ENCODE results near the gene OPA1. TPM values are rescaled to one million over a fixed set of nuclear protein-coding genes. Genes with fewer than 3 reads are reported as not detected.

Gene OPA1
- total RNA-seq, 4 donors from 2014 or later = 42.2 to 56.1 (median 47.2) TPM

- WGBS = 74% methylated on average over 6 of the region's 6 CpGs
- Histone ChIP-seq H3K4me1 (no peaks in the 10 kb centered on the region), H3K4me3 (no peak overlapping the region), H3K36me3 (no peaks in the 10 kb centered on the region), H3K27ac (replicated peaks in 1 of 4) (no peak overlapping the region), H3K9me3 (no peaks in the 10 kb centered on the region), H3K27me3 (no peaks in the 10 kb centered on the region)
- TF ChIP-seq POLR2A (IDR thresholded peaks at IDR 0.05; ENCODE audit: low read depth) (no peak), CTCF (IDR thresholded peaks at IDR 0.05) (no peak), POLR2AphosphoS5 (IDR thresholded peaks at IDR 0.05) (no peak), EP300 (IDR thresholded peaks at IDR 0.05) (no peak)
- peak; percentile 79 for DNase-seq (ENCODE audit: extremely low spot score)
- intact Hi-C loops (cut with DNase I) = no loop called here
Measured at GRCh38 chr3:193727089-193727488, 134.1 kb downstream of the OPA1 start.

- Histone ChIP-seq H3K27me3 (no peaks in the 10 kb centered on the region), H3K36me3 (no peaks in the 10 kb centered on the region), H3K27ac (replicated peaks in 1 of 4) (no peak overlapping the region), H3K9me3 (no peaks in the 10 kb centered on the region), H3K4me1 (no peaks in the 10 kb centered on the region), H3K4me3 (no peak overlapping the region)
- 93% methylated on average over 7 of the region's 7 CpGs for WGBS
- DNase-seq (ENCODE audit: extremely low spot score) = peak; percentile 91
- intact Hi-C loops (cut with DNase I) = no loop called here
- no peak for TF ChIP-seq POLR2AphosphoS5 (IDR thresholded peaks at IDR 0.05)
- no peak for TF ChIP-seq EP300 (IDR thresholded peaks at IDR 0.05)
- no peak for TF ChIP-seq POLR2A (IDR thresholded peaks at IDR 0.05; ENCODE audit: low read depth)
Measured at GRCh38 chr3:193728429-193729087, 135.6 kb downstream of the OPA1 start.

- Histone ChIP-seq H3K27ac (replicated peaks in 1 of 4) (no peak overlapping the region), H3K4me3 (no peak overlapping the region), H3K9me3 (no peaks in the 10 kb centered on the region), H3K4me1 (no peaks in the 10 kb centered on the region), H3K27me3 (no peaks in the 10 kb centered on the region), H3K36me3 (no peaks in the 10 kb centered on the region)
- TF ChIP-seq POLR2AphosphoS5 (IDR thresholded peaks at IDR 0.05) (no peak), POLR2A (IDR thresholded peaks at IDR 0.05; ENCODE audit: low read depth) (no peak), CTCF (IDR thresholded peaks at IDR 0.05) (no peak), EP300 (IDR thresholded peaks at IDR 0.05) (no peak)
- 76% methylated on average over 6 of the region's 6 CpGs for WGBS
- intact Hi-C loops (cut with DNase I) = no loop called here
- peak; percentile 53 for DNase-seq (ENCODE audit: extremely low spot score)
Measured at GRCh38 chr3:193729088-193729465, 136.1 kb downstream of the OPA1 start.

- no peak overlapping the region for H3K27ac ChIP-seq (replicated peaks in 1 of 4)
- no peak for TF ChIP-seq POLR2AphosphoS5 (IDR thresholded peaks at IDR 0.05)
- TF ChIP-seq POLR2A (IDR thresholded peaks at IDR 0.05; ENCODE audit: low read depth) = no peak
- no peak for TF ChIP-seq EP300 (IDR thresholded peaks at IDR 0.05)
- no peak for TF ChIP-seq CTCF (IDR thresholded peaks at IDR 0.05)
- no peaks in the 10 kb centered on the region for H3K9me3 ChIP-seq
- intact Hi-C loops (cut with DNase I) = no loop called here
- no peaks in the 10 kb centered on the region for H3K36me3 ChIP-seq
- no peaks in the 10 kb centered on the region for H3K27me3 ChIP-seq
- H3K4me3 ChIP-seq = no peak overlapping the region
- no peaks in the 10 kb centered on the region for H3K4me1 ChIP-seq
- peak; percentile 68 for DNase-seq (ENCODE audit: extremely low spot score)
Measured at GRCh38 chr3:193729601-193730000, 136.6 kb downstream of the OPA1 start.

- intact Hi-C loops (cut with DNase I) = no loop called here
- H3K4me1 ChIP-seq = no peaks in the 10 kb centered on the region
- WGBS = 75% methylated on average over 8 of the region's 8 CpGs
- no peak overlapping the region for H3K4me3 ChIP-seq
- H3K36me3 ChIP-seq = no peaks in the 10 kb centered on the region
- no peaks in the 10 kb centered on the region for H3K9me3 ChIP-seq
- H3K27ac ChIP-seq (replicated peaks in 1 of 4) = no peak overlapping the region
- no peak for TF ChIP-seq POLR2A (IDR thresholded peaks at IDR 0.05; ENCODE audit: low read depth)
- TF ChIP-seq POLR2AphosphoS5 (IDR thresholded peaks at IDR 0.05) = no peak
- TF ChIP-seq EP300 (IDR thresholded peaks at IDR 0.05) = no peak
- no peak for TF ChIP-seq CTCF (IDR thresholded peaks at IDR 0.05)
- H3K27me3 ChIP-seq = no peaks in the 10 kb centered on the region
- peak; percentile 45 for DNase-seq (ENCODE audit: extremely low spot score)
Measured at GRCh38 chr3:193730511-193730910, 137.5 kb downstream of the OPA1 start.
